ENCODE results near the gene RXFP4.
"Not testable (repeated sequence)": the region's sequence is repeated elsewhere in the genome, so short reads cannot be mapped to it uniquely, and the experiment has no call there.

The RXFP4 gene

DNA sequence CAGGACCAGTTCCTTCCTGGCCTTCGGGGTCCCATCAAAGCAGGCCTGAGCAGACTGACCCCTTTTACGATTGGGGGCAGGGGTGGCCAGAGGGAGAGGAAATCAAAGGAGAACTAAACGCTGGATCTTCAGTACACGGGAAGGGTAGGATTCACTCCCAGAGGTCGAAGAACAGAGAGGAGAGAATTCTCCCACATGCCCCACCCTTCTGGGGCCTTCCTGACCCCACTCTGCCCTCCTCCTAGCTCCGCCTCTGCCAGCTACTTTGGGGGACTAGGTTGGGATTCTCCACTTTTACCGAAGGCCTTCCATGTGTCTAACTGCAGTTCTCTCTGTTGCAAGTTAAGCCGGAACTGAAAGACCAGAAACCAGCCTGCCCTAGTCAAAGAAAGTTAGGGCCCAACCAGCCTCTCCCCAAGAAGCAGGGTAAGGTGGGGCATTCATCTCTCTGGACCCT, 37.6 kb downstream of the RXFP4 start:
- peak; percentile 56 for DNase-seq

DNA sequence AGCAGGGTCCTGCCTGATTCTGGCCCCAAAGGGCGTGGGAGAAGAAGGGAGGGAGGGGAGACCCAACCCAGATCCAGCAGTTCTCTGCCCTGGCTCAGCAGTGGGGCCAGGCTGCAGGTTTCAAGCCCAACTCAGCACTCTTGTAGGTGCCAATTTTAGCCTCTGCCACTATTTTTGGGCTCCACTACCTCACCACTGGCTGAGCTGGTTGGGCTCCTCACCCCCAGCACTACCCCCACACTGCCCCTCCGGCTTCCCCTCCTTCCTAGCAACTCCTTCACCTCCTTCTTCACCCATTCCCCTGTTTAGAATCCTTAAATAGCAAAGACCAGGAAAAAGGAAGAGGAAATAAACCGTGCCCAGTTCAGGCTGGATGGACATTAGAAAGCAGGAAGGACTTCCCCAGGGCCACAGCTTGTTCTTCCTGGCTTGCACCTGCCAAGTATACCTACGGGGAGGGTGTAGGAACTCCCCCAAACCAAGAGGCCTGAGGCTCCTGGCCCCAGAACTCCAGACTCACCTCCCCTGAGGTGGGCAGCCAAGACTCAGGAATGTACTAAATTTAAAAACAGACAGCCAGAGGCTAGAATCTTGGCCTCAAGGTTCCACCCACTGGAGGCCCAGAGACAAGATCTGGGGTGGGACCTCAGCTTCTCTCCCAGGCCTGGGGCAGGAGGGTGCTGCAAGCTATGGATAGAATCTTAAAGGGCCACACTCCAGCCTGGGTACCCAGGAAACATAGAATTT, 38.3 kb downstream of the RXFP4 start:
- peak; percentile 33 for DNase-seq

DNA sequence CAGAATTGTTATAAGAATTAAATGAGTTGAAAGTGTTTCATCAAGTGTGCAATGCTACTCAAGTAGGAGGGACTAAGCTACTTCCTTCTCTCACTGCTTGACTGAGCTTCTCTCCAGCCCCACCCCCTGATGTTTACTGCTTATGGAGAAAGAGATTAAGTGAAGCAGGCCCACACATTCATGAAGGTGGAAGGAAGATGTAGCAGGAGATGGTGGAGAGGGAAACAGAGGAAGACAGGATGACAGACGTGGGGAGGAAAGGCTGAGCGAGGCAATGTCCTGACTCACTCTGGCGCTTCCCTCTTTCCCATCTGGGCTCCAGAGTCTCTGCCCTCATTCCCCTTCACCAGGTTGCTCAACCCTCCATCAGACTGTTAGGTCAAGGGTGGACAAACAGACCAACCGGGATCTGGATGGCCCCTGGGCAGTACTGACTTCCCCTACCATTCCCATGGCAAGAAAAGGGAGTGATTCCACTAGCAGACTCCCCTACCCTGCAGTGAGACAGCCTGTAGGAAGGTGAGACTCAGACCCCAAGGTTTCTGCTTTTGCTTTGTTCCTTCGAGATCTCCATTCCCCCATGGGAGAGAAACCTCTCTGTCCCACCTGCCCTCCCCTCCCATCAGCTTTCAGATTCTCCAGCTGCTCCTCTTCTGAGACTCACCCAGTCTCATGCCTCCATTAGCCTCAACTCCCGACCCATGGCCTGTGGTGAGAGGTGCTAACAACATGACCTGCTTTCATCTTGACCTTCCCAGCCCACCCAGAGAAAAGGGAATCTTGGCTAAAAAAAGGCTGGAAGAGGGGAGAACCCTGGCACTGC, 40.0 kb downstream of the RXFP4 start:
- peak; percentile 96 for DNase-seq

DNA sequence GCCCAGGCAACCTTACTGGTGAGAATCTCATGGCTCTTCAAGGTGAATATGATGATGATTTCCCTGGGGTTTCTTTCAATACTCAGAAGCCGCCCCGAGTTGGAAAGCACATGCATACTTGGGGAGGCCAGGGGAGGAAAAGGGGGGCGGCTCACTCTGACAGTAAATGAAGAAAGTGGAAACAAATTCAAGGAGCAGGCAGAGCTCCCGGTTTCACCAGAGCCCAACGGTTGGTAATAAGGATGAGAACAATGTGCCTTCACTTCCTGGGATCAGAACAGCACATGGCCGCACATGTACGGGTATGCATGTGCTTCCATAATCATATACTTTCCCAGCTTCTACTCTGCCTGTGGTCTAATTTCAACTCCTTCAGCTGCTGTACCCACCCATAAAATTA, 40.7 kb downstream of the RXFP4 start:
- DNase-seq, result peak; percentile 38

DNA sequence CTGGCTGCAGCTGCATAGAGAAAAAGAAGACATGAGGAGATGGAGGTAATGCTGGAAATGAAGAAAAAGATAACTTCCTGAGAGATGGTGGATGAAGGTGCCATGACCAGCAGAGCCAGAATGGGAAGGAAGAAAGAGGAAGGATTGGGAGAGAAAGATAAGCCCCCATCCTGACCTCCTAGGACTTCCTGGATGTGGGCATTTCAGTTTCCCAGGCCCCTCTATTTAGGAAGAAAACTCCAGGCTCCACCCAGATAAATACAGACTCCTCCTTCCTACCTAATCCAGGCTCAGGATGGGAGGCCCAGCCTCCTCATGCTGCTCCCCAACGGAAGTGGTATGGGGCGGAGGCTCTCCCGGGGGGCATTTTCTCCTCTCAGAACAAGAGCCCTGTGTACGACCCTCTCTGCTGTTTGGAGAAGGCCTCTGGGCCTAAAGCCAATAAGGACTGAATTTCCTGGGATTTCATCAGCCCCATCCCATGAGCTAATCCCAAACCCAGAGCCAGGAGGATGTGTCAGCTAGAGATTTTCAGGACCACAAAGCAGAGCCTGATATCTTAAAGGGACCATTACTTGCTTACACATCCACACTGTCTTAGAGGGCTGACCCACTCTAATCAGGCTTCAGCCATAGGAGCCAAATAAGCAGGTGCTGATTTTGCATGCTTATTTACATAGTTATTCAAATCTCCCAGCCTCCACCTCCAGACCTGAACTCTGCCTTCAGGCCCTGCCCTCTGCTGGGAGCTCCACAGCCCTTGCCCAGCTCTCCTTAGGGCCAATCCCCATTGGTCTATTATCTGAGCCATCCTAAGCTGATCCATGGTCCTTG, 42.0 kb downstream of the RXFP4 start:
- peak; percentile 96 for DNase-seq

DNA sequence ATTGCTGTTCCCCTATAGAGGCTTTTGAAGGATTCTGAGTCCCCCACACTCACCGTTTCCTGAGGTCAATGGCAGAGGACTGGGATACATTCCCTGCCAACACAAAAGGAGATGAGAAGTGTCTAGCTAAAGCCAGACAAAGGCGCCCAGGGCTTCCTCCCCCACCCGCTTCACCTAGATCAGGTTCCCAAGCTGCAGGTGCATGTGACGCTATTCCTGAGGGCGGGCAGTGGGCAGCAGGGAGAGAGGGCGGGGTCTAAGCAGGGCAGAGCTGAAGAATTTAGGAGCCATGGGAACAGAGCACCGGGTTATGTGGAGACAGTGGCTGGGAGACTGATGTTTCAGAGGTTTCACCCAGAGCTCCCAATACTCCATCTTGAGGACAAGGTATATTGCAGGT, 42.9 kb downstream of the RXFP4 start:
- no peak for DNase-seq

DNA sequence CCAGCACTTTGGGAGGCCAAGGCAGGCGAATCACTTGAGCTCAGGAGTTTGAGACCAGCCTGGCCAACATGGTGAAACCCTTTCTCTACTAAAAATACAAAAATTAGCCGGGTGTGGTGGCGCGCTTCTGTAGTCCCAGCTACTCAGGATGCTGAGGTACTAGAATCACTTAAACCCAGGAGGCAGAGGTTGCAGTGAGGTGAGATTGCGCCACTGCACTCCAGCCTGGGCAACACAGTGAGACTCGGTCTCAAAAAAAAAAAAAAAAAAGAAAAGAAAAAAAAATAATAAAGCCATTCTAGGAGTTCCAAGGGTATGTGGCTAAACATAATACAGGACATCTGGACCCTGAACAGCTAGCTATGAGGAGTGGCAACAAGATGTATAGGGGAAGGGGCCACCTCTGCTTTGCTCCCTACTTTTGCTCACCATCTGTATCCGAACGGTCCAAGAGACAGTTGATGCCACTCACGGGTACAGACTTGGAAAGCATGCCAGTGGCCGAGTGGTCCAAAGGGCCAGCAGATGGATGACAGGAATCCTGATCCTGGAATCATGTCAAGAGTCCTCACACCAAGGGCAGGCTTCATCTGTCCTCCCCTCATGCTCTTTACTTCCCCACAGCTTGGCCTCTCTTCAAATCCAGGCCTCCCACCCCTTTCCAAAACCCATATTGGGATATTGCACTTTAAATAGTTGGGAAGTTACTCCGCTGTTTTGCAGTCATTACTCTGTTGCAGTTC, 43.6 kb downstream of the RXFP4 start:
- not testable (repeated sequence) for DNase-seq

DNA sequence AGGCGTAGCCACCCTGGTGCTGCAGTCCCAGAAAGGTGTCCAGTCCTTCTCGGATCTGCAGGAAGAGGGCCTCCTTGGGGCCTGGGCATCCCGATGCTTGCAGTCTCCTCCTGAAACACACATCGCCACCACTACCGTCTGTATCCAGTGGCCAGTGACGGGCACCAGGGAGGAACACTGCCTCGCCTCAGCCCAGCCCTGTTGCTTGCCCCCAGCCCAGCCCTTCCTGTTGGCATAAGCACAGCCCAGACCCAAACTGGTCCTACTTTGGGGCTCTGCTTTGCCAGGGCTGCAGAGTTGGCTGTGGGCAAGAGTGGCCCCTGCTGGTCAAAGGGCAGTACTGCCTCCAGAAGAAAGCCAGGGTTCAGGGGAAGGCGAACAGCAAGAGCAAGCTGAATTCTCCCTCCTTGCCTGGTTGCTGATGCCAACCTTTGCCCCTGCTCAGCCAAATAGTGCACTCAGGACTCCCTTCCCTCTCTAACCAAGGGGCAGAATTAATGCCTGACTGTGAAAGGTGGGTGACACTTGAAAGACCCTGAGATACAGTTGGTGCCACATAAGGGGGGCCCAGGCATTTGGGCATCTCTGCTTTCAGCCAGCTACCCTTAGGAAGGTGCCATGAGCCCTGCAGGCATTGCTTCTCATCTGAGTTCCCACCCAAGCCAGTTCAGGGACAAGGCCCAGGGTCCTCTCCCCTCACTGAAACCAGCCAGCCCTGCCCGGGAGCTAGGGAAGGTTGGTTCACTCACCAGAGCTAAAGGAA, 48.0 kb downstream of the RXFP4 start:
- DNase-seq, result peak; percentile 59

DNA sequence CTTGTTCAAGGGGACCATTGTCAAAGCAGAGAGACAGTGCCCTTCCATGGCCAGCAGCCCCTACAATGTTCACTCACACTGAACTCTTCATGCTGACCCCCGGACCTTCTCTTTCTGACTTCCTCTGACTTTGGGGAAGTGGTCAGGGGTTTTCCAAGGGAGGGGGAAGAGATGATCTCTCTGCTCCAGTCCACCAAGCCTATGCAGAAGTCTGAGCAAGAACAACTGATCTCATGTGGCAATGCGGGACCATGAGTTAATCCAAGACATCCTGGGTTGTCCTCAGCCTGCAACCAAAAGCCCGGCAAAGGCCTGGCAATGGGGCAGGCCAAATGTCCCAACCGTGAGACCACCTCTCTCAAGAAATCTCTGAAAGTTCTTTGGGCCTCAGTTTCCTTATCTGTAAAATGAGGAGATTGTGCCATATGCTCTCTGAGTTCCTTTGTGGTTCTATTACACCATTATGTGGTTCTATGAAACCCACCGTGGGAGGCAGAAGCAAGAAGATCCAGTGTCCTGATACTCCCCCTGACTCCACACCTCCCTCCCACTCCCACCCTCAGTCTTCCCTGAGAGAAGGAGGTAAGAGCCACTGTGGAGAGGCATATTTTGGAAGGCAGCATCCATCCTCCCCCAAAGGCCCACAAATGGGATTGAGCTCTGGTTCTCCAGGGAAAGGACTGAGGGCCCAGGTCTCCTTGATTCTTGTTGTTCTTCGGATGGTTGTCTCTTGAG, 48.7 kb downstream of the RXFP4 start:
- no peak for DNase-seq
